ENCODE data around the gene ZNF320.

- no peak for TF ChIP-seq ARNT (IDR thresholded peaks at IDR 0.05)
- TF ChIP-seq, protein P1, sequence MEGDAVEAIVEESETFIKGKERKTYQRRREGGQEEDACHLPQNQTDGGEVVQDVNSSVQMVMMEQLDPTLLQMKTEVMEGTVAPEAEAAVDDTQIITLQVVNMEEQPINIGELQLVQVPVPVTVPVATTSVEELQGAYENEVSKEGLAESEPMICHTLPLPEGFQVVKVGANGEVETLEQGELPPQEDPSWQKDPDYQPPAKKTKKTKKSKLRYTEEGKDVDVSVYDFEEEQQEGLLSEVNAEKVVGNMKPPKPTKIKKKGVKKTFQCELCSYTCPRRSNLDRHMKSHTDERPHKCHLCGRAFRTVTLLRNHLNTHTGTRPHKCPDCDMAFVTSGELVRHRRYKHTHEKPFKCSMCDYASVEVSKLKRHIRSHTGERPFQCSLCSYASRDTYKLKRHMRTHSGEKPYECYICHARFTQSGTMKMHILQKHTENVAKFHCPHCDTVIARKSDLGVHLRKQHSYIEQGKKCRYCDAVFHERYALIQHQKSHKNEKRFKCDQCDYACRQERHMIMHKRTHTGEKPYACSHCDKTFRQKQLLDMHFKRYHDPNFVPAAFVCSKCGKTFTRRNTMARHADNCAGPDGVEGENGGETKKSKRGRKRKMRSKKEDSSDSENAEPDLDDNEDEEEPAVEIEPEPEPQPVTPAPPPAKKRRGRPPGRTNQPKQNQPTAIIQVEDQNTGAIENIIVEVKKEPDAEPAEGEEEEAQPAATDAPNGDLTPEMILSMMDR (IDR thresholded peaks at IDR 0.05 in 2 of 3, conservative IDR thresholded peaks at IDR 0.05 in 1 of 3; ENCODE audit: insufficient read depth in 2 of 3, low read depth in 1 of 3, low read length in 3 of 3), result no peak
- TF ChIP-seq, protein P2, sequence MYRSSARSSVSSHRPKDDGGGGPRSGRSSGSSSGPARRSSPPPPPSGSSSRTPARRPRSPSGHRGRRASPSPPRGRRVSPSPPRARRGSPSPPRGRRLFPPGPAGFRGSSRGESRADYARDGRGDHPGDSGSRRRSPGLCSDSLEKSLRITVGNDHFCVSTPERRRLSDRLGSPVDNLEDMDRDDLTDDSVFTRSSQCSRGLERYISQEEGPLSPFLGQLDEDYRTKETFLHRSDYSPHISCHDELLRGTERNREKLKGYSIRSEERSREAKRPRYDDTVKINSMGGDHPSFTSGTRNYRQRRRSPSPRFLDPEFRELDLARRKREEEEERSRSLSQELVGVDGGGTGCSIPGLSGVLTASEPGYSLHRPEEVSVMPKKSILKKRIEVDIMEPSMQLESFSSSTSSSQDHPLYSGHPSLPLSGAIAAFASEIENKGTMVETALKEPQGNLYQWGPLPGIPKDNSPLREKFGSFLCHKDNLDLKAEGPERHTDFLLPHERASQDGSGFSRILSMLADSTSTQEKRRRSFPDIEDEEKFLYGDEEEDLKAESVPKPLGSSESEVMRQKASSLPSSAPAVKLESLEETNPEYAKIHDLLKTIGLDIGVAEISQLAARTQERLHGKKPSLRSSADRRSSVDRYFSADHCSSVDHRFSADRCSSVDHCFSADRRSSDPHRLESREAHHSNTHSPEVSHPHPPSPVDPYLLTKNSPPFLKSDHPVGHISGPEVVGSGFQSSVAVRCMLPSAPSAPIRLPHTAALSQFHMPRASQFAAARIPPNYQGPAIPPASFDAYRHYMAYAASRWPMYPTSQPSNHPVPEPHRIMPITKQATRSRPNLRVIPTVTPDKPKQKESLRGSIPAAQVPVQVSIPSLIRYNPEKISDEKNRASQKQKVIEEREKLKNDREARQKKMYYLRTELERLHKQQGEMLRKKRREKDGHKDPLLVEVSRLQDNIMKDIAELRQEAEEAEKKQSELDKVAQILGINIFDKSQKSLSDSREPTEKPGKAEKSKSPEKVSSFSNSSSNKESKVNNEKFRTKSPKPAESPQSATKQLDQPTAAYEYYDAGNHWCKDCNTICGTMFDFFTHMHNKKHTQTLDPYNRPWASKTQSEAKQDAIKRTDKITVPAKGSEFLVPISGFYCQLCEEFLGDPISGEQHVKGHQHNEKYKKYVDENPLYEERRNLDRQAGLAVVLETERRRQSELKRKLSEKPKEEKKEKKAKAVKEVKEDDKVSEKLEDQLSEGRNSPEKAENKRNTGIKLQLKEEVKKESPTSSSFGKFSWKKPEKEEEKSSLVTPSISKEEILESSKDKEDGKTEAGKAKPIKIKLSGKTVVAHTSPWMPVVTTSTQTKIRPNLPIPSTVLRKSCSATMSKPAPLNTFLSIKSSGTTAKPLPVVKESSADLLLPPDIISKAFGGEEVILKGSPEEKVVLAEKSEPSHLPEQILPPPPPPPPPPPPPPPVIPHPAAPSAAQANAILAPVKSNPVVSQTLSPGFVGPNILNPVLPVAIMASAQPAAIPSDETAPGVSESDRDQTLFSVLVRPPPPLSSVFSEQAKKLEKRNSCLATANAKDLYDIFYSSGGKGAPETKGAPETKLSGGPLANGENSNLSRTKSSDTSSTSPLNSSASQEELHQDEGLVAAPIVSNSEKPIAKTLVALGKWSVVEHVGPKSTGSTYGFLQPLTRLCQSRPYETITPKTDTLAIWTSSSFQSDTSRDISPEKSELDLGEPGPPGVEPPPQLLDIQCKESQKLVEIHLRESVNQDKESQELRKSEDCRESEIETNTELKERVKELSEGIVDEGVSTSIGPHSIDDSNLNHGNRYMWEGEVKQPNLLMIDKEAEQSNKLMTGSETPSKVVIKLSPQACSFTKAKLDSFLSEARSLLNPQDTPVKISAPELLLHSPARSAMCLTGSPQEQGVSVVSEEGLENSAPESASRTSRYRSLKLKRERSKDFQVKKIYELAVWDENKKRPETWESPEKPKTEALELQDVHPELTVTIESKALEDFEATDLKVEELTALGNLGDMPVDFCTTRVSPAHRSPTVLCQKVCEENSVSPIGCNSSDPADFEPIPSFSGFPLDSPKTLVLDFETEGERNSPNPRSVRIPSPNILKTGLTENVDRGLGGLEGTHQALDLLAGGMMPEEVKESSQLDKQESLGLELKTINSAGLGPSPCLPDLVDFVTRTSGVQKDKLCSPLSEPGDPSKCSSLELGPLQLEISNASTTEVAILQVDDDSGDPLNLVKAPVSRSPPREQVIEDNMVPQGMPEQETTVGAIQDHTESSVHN (IDR thresholded peaks at IDR 0.05; ENCODE audit: borderline replicate concordance in 1 of 2, low read depth in 1 of 2), result no peak
- TF ChIP-seq POLR2A (conservative IDR thresholded peaks at IDR 0.05), result no peak
- no peak for TF ChIP-seq CEBPB (tag; IDR thresholded peaks at IDR 0.05)
- TF ChIP-seq FOXM1 (IDR thresholded peaks at IDR 0.05; ENCODE audit: low read depth), result no peak
- TF ChIP-seq FOXM1 (CRISPR knock-in tag; IDR thresholded peaks at IDR 0.05; ENCODE audit: low read depth), result no peak
- TF ChIP-seq, protein P3, sequence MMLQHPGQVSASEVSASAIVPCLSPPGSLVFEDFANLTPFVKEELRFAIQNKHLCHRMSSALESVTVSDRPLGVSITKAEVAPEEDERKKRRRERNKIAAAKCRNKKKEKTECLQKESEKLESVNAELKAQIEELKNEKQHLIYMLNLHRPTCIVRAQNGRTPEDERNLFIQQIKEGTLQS (IDR thresholded peaks at IDR 0.05), result no peak
- TF ChIP-seq, protein P3 (CRISPR knock-in tag; conservative IDR thresholded peaks at IDR 0.05), result no peak
- TF ChIP-seq ESRRA (IDR thresholded peaks at IDR 0.05; ENCODE audit: borderline replicate concordance, low read depth), result no peak
- no peak for TF ChIP-seq LCOR (CRISPR knock-in tag; IDR thresholded peaks at IDR 0.05)
- TF ChIP-seq ZNF785 (CRISPR knock-in tag; IDR thresholded peaks at IDR 0.05), result no peak
These were observed 8.4 kb downstream of the ZNF320 start for GRCh38 chr19:52889076-52889475.

All from K562 (cell line).